Keratinocyte (primary cell): ENCODE data around the gene MED23. TPM values are rescaled to one million over a fixed set of nuclear protein-coding genes. Genes with fewer than 3 reads are reported as not detected.

ENCODE experiments used
- DNase-seq: peaks from one replicate; pipeline ENCODE4 v3.0.0-alpha.2; 2011; ENCODE audit warnings: low read depth, missing footprints, low spot score
- FAIRE-seq: peaks from 2 replicates; lab custom pipeline; 2011; peaks lifted over from hg19 to GRCh38; lab: Jason Lieb, UNC
- H2AFZ ChIP-seq: 2 replicates; pipeline ENCODE4 v1.6.0; 2012; ENCODE audit warnings: low read length, control low read depth, inconsistent platforms; ENCODE audit not compliant: control insufficient read depth
- H3K27ac ChIP-seq: 2 replicates; pipeline ENCODE4 v1.5.1; 2011; ENCODE audit warnings: low read length; ENCODE audit not compliant: control insufficient read depth, insufficient read depth
- H3K27me3 ChIP-seq: 3 replicates; pipeline ENCODE4 v1.6.0; 2011; ENCODE audit warnings: low read length; ENCODE audit not compliant: control insufficient read depth, insufficient read depth; ENCODE audit errors: extremely low read depth
- H3K36me3 ChIP-seq, 2 experiments: 2 replicates in 1 of 2; 3 replicates in 1 of 2; pipeline ENCODE4 v1.5.1; 2011; ENCODE audit warnings: low read length in 2 of 2, mild to moderate bottlenecking in 1 of 2; ENCODE audit not compliant: control insufficient read depth in 2 of 2, insufficient read depth in 2 of 2; ENCODE audit errors: extremely low read depth in 1 of 2
- H3K4me1 ChIP-seq: 3 replicates; pipeline ENCODE4 v1.5.1; 2011; ENCODE audit warnings: low read length; ENCODE audit not compliant: control insufficient read depth, insufficient read depth; ENCODE audit errors: extremely low read depth
- H3K4me2 ChIP-seq: 3 replicates; pipeline ENCODE4 v1.6.0; 2011; ENCODE audit warnings: low read depth, low read length; ENCODE audit not compliant: control insufficient read depth, insufficient read depth; ENCODE audit errors: extremely low read depth
- H3K4me3 ChIP-seq, 3 experiments: fragments of 200-600 bp in 1 of 3; sonication (generic) in 1 of 3; 2 replicates in 2 of 3; 3 replicates in 1 of 3; pipeline ENCODE4 v1.5.1; 2011 to 2016; ENCODE audit warnings: low read length in 3 of 3, mild to moderate bottlenecking in 3 of 3, control low read depth in 2 of 3, inconsistent platforms in 1 of 3, low read depth in 1 of 3, mixed read lengths in 1 of 3, mixed run types in 1 of 3, moderate library complexity in 1 of 3; ENCODE audit not compliant: control insufficient read depth in 2 of 3, insufficient read depth in 2 of 3; ENCODE audit errors: extremely low read depth in 1 of 3
- H3K79me2 ChIP-seq: 2 replicates; pipeline ENCODE4 v1.6.0; 2012; ENCODE audit warnings: low read length; ENCODE audit not compliant: control insufficient read depth, insufficient read depth
- H3K9ac ChIP-seq: 3 replicates; pipeline ENCODE4 v1.6.0; 2011; ENCODE audit warnings: low read length; ENCODE audit not compliant: control insufficient read depth, insufficient read depth; ENCODE audit errors: extremely low read depth
- H3K9me1 ChIP-seq: 3 replicates; pipeline ENCODE4 v1.6.0; 2011; ENCODE audit warnings: low read length; ENCODE audit not compliant: control insufficient read depth, insufficient read depth; ENCODE audit errors: extremely low read depth
- H3K9me3 ChIP-seq: 2 replicates; pipeline ENCODE4 v1.5.1; 2012; ENCODE audit warnings: low read depth, low read length; ENCODE audit not compliant: control insufficient read depth
- H4K20me1 ChIP-seq: 3 replicates; pipeline ENCODE4 v1.6.0; 2011; ENCODE audit warnings: low read length; ENCODE audit not compliant: control insufficient read depth, insufficient read depth; ENCODE audit errors: extremely low read depth
- CTCF ChIP-seq, 3 experiments: IDR thresholded peaks in 1 of 3; conservative IDR thresholded peaks in 1 of 3; optimal IDR thresholded peaks in 1 of 3; 2 replicates in 2 of 3; 3 replicates in 1 of 3; pipeline versions ENCODE3 to v1.5.1; 2011; ENCODE audit warnings: low read length in 3 of 3, mild to moderate bottlenecking in 3 of 3, moderate library complexity in 2 of 3, control low read depth in 1 of 3, inconsistent platforms in 1 of 3; ENCODE audit not compliant: insufficient read depth in 2 of 3; ENCODE audit errors: extremely low read depth in 1 of 3
- EZH2 ChIP-seq: IDR thresholded peaks from one replicate; pipeline ENCODE4 v1.6.1; 2012; ENCODE audit warnings: inconsistent platforms, mild to moderate bottlenecking, low read length, moderate library complexity
- dilution Hi-C: fragments of 300-500 bp; cut with MboI; formaldehyde crosslinking; loops from one replicate; pipeline ENCODE4 v1.7.0; 2020; ENCODE audit warnings: low sequenced_read_pairs; ENCODE audit not compliant: extremely low pct_ligation_motif_present
- polyA plus RNA-seq, 5 experiments: library from polyadenylated mRNA; depleted of rRNA in 3 of 5; stranded (reverse) in 3 of 5; stranded (forward) in 1 of 5; unstranded in 1 of 5; fragments of >200 nt; gene quantifications; 1 replicate in 1 of 5; 2 replicates in 3 of 5; 3 replicates in 1 of 5; pipeline versions ENCODE4 v1.2.1 to v1.2.3, GENCODE V29; 2011 to 2012; ENCODE audit warnings: missing spikeins in 2 of 5, low read depth in 1 of 5, low replicate concordance in 1 of 5

MED23 gene
- polyA plus RNA-seq, 1 donor (not counting 4 experiments of a cell fraction or from before 2014, with no cell fraction given): 24.9 TPM

GRCh38 chr6:131663578-131664165 lies 35.6 kb upstream of the MED23 start:
- H3K4me3 ChIP-seq: no peak overlapping the region
- TF ChIP-seq CTCF (optimal IDR thresholded peaks at IDR 0.05 in 1 of 3, IDR thresholded peaks at IDR 0.05 in 1 of 3, conservative IDR thresholded peaks at IDR 0.05 in 1 of 3; ENCODE audit: extremely low read depth in 1 of 3, insufficient read depth in 2 of 3, low read length in 3 of 3): no peak
- TF ChIP-seq EZH2: no peak
- no peak overlapping the region for H2AFZ ChIP-seq
- H4K20me1 ChIP-seq: no peaks in the 10 kb centered on the region
- H3K4me2 ChIP-seq: no peak overlapping the region
- no peaks in the 10 kb centered on the region for H3K9me1 ChIP-seq
- no peaks in the 10 kb centered on the region for H3K27me3 ChIP-seq
- no peaks in the 10 kb centered on the region for H3K79me2 ChIP-seq
- H3K36me3 ChIP-seq: no peaks in the 10 kb centered on the region
- FAIRE-seq (no peak), DNase-seq (no peak)
- H3K9me3 ChIP-seq: no peaks in the 10 kb centered on the region
- H3K27ac ChIP-seq: no peak overlapping the region
- dilution Hi-C loops: no loop called here
- H3K4me1 ChIP-seq: no peaks in the 10 kb centered on the region
- H3K9ac ChIP-seq: no peak overlapping the region

GRCh38 chr6:131660195-131660594 lies 32.2 kb upstream of the MED23 start:
- Histone ChIP-seq H3K9ac (no peak overlapping the region), H3K27ac (no peak overlapping the region), H3K4me1 (no peaks in the 10 kb centered on the region), H3K4me3 (no peak overlapping the region), H3K9me1 (no peaks in the 10 kb centered on the region), H3K27me3 (no peaks in the 10 kb centered on the region), H2AFZ (no peak overlapping the region), H3K4me2 (no peak overlapping the region), H3K36me3 (no peaks in the 10 kb centered on the region), H3K9me3 (no peaks in the 10 kb centered on the region), H3K79me2 (no peaks in the 10 kb centered on the region), H4K20me1 (no peaks in the 10 kb centered on the region)
- dilution Hi-C loops: no loop called here
- FAIRE-seq (peak; percentile 53), DNase-seq (no peak)
- no peak for TF ChIP-seq EZH2
- TF ChIP-seq CTCF (optimal IDR thresholded peaks at IDR 0.05 in 1 of 3, IDR thresholded peaks at IDR 0.05 in 1 of 3, conservative IDR thresholded peaks at IDR 0.05 in 1 of 3; ENCODE audit: extremely low read depth in 1 of 3, insufficient read depth in 2 of 3, low read length in 3 of 3): no peak
